Omental fat pad (tissue), 4 donors: ENCODE measurements around the gene PERCC1. TPM values are rescaled to one million over a fixed set of nuclear protein-coding genes. Genes with fewer than 3 reads are reported as not detected.

Source experiments
- ATAC-seq: fragments of 150-250 bp; one replicate; pipeline ENCODE4 v1.9.1; 2016; ENCODE audit warnings: mild to moderate bottlenecking, moderate library complexity; ENCODE audit not compliant: low FRiP score
- DNase-seq: peaks from one replicate; pipeline ENCODE4 v3.0.0-alpha.2; 2019; ENCODE audit warnings: low spot score
- total RNA-seq, 4 donors: library from RNA; depleted of rRNA; stranded (reverse); fragments of >200 nt; gene quantifications; one replicate each; pipeline ENCODE4 v1.1.0, GENCODE V29; 2016
- TF ChIP-seq, protein P1 (sequence below), 3 donors: fragments of 450-650 bp; IDR thresholded peaks; one replicate each; pipeline ENCODE4 v1.5.1; 2016 to 2017; ENCODE audit warnings: antibody characterized with exemption in 3 of 3, mild to moderate bottlenecking in 3 of 3, moderate library complexity in 2 of 3

The PERCC1 gene
- total RNA-seq, 4 donors from 2014 or later = 1.9 TPM; not detected in 3

- TF ChIP-seq, protein P1, sequence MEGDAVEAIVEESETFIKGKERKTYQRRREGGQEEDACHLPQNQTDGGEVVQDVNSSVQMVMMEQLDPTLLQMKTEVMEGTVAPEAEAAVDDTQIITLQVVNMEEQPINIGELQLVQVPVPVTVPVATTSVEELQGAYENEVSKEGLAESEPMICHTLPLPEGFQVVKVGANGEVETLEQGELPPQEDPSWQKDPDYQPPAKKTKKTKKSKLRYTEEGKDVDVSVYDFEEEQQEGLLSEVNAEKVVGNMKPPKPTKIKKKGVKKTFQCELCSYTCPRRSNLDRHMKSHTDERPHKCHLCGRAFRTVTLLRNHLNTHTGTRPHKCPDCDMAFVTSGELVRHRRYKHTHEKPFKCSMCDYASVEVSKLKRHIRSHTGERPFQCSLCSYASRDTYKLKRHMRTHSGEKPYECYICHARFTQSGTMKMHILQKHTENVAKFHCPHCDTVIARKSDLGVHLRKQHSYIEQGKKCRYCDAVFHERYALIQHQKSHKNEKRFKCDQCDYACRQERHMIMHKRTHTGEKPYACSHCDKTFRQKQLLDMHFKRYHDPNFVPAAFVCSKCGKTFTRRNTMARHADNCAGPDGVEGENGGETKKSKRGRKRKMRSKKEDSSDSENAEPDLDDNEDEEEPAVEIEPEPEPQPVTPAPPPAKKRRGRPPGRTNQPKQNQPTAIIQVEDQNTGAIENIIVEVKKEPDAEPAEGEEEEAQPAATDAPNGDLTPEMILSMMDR (IDR thresholded peaks at IDR 0.05) = no peak
- DNase-seq = no peak
- no peak for ATAC-seq
Observed at GRCh38 chr16:1461146-1461545, 30.3 kb downstream of the PERCC1 start.

GRCh38 chr16:1464196-1464893 lies 33.5 kb downstream of the PERCC1 start:
- ATAC-seq = no peak
- DNase-seq = no peak
- TF ChIP-seq, protein P1 (IDR thresholded peaks at IDR 0.05) = no peak

GRCh38 chr16:1464894-1465566 lies 34.2 kb downstream of the PERCC1 start:
- TF ChIP-seq, protein P1 (IDR thresholded peaks at IDR 0.05) = no peak
- DNase-seq (no peak), ATAC-seq (no peak)

- TF ChIP-seq, protein P1 (IDR thresholded peaks at IDR 0.05) = no peak
- no peak for ATAC-seq
- no peak for DNase-seq
Observed at GRCh38 chr16:1465567-1465915, 34.7 kb downstream of the PERCC1 start.

- DNase-seq (no peak), ATAC-seq (no peak)
- TF ChIP-seq, protein P1 (IDR thresholded peaks at IDR 0.05) = no peak
Observed at GRCh38 chr16:1466054-1466453, 35.2 kb downstream of the PERCC1 start.

- no peak for DNase-seq
- TF ChIP-seq, protein P1 (IDR thresholded peaks at IDR 0.05) = no peak
Observed at GRCh38 chr16:1466968-1467521, 36.2 kb downstream of the PERCC1 start.

More at GRCh38 chr16:1466968-1467521, 36.2 kb downstream of the PERCC1 start:
- ATAC-seq = no peak
